Subcutaneous abdominal adipose tissue (tissue), 5 donors: ENCODE data around the gene SSBP2.
"Not testable (repeated sequence)": the region's sequence is repeated elsewhere in the genome, so short reads cannot be mapped to it uniquely, and the experiment has no call there.

Experiments
- H3K27ac ChIP-seq: one replicate; pipeline ENCODE4 v1.7.0; 2013; ENCODE audit warnings: low read depth, mild to moderate bottlenecking, inconsistent platforms, low read length, moderate library complexity
- H3K27me3 ChIP-seq, 5 donors: one replicate each; pipeline ENCODE4 v1.7.0; 2013; ENCODE audit warnings: low read length in 5 of 5, inconsistent platforms in 1 of 5; ENCODE audit not compliant: control insufficient read depth in 5 of 5, insufficient read depth in 4 of 5
- H3K36me3 ChIP-seq, 5 donors: one replicate each; pipeline ENCODE4 v1.7.0; 2013; ENCODE audit warnings: low read length in 5 of 5; ENCODE audit not compliant: control insufficient read depth in 5 of 5, insufficient read depth in 5 of 5
- H3K4me1 ChIP-seq, 5 donors: one replicate each; pipeline ENCODE4 v1.7.0; 2013; ENCODE audit warnings: low read length in 5 of 5, mild to moderate bottlenecking in 3 of 5, moderate library complexity in 1 of 5; ENCODE audit not compliant: control insufficient read depth in 5 of 5, insufficient read depth in 5 of 5
- H3K4me3 ChIP-seq, 5 donors: one replicate each; pipeline ENCODE4 v1.7.0; 2013; ENCODE audit warnings: low read length in 5 of 5, low read depth in 1 of 5
- H3K9ac ChIP-seq, 5 donors: one replicate each; pipeline ENCODE4 v1.7.0; 2013; ENCODE audit warnings: low read length in 5 of 5, mild to moderate bottlenecking in 4 of 5, moderate library complexity in 3 of 5
- H3K9me3 ChIP-seq, 5 donors: one replicate each; pipeline ENCODE4 v1.7.0; 2013; ENCODE audit warnings: low read length in 5 of 5; ENCODE audit not compliant: control insufficient read depth in 5 of 5
- donor health status: healthy.
- donor health status: healthy.
- donor health status: healthy.
- donor health status: healthy.
- donor health status: healthy.

Gene SSBP2

DNA sequence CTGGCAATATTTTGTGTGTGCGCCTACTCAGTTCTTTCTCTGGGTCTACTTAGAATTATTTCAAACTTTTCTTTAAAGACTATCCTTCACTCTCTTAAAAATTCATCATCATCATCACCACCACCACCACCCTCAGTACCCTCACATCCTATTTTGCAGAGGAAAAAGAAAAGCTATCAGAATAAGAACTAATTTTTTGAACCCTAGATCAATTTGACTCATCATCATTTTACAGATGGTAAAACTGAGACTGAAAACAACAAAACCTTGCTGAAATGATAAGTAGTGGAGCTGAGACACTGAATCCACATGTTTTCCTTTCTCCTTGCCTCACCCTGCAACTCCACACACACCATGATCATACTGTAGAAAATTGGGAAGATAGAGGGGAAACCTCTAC, 119.3 kb downstream of the SSBP2 start:
- Histone ChIP-seq H3K27ac (no peak overlapping the region), H3K4me1 (no peaks in the 10 kb centered on the region), H3K4me3 (no peak overlapping the region), H3K9me3 (no peaks in the 10 kb centered on the region), H3K27me3 (no peaks in the 10 kb centered on the region), H3K36me3 (peaks cover 0 to 13% (median 8%) of the 10 kb centered on the region in 5 donors), H3K9ac (no peak overlapping the region)

DNA sequence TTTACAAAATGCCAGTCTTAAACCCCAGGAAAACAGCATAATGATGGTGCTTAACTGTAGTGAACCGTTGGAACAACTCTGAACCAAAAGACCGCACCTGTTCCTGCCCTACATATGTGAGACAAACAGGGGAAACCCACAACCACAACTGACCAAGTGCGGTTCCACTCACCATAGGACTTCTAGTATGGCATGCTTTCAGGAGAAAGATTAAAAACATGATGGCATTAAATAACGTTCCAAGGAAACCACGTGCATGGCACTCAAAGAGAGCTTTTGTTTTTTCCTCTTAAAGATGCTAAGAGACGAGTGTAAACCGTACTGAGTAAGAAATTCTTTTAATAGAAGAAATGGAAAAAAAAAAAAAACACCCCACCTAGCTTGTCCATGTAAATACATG, 119.8 kb downstream of the SSBP2 start:
- H3K27me3 ChIP-seq, result no peaks in the 10 kb centered on the region
- H3K9ac ChIP-seq, result no peak overlapping the region
- no peaks in the 10 kb centered on the region for H3K9me3 ChIP-seq
- H3K4me3 ChIP-seq, result no peak overlapping the region
- no peaks in the 10 kb centered on the region for H3K4me1 ChIP-seq
- H3K27ac ChIP-seq, result no peak overlapping the region
- H3K36me3 ChIP-seq, result peaks cover 0 to 12% (median 8%) of the 10 kb centered on the region in 5 donors

- Histone ChIP-seq H3K27me3 (no peaks in the 10 kb centered on the region), H3K9me3 (no peaks in the 10 kb centered on the region), H3K9ac (no peak overlapping the region), H3K36me3 (peaks cover 0 to 8% (median 7%) of the 10 kb centered on the region in 5 donors), H3K4me3 (no peak overlapping the region), H3K4me1 (no peaks in the 10 kb centered on the region), H3K27ac (no peak overlapping the region)
Measured at GRCh38 chr5:81630684-81631083, 120.2 kb downstream of the SSBP2 start.

DNA sequence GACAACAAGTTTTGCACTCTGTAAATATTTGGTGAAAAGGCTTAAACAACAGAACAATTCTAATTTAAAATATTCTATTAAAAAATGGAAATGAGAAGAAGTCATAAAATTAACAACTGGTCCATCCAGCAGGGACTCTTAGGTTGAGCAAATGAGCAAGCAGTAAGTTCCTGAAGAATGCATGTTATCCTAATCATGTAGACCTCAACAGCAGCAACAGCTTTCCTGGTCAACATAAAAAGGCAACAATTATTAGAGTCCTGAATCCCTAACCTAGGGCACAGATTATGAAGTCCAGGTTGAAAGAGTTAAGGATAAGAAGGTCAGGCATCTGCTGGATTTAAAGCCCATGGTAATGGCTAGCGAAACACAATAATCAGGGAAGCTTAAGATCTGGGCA, 120.9 kb downstream of the SSBP2 start:
- no peaks in the 10 kb centered on the region for H3K27me3 ChIP-seq
- H3K9me3 ChIP-seq, result no peaks in the 10 kb centered on the region
- H3K9ac ChIP-seq, result no peak overlapping the region
- peaks cover 0 to 8% (median 7%) of the 10 kb centered on the region in 5 donors for H3K36me3 ChIP-seq
- H3K27ac ChIP-seq, result no peak overlapping the region
- H3K4me3 ChIP-seq, result no peak overlapping the region
- H3K4me1 ChIP-seq, result no peaks in the 10 kb centered on the region

- not testable (repeated sequence) for H3K9ac ChIP-seq, H3K4me1 ChIP-seq, H3K4me3 ChIP-seq, H3K27ac ChIP-seq, H3K9me3 ChIP-seq, H3K27me3 ChIP-seq, H3K36me3 ChIP-seq
Measured at GRCh38 chr5:81628061-81628460, 122.8 kb downstream of the SSBP2 start.

GRCh38 chr5:81626524-81626923, 124.4 kb downstream of the SSBP2 start:
- Histone ChIP-seq H3K9ac (no peak overlapping the region), H3K36me3 (peaks cover 0 to 8% (median 0%) of the 10 kb centered on the region in 5 donors), H3K27ac (no peak overlapping the region), H3K27me3 (no peaks in the 10 kb centered on the region), H3K4me3 (no peak overlapping the region), H3K9me3 (no peaks in the 10 kb centered on the region), H3K4me1 (no peaks in the 10 kb centered on the region)

GRCh38 chr5:81609810-81610375, 141.0 kb downstream of the SSBP2 start:
- Histone ChIP-seq H3K27ac (no peak overlapping the region), H3K27me3 (no peaks in the 10 kb centered on the region), H3K36me3 (peaks cover 3 to 9% (median 4%) of the 10 kb centered on the region in 5 donors), H3K4me1 (peaks cover 0 to 8% (median 0%) of the 10 kb centered on the region in 5 donors), H3K9me3 (peaks cover 0 to 4% (median 0%) of the 10 kb centered on the region in 5 donors), H3K4me3 (no peak overlapping the region), H3K9ac (no peak overlapping the region)

DNA sequence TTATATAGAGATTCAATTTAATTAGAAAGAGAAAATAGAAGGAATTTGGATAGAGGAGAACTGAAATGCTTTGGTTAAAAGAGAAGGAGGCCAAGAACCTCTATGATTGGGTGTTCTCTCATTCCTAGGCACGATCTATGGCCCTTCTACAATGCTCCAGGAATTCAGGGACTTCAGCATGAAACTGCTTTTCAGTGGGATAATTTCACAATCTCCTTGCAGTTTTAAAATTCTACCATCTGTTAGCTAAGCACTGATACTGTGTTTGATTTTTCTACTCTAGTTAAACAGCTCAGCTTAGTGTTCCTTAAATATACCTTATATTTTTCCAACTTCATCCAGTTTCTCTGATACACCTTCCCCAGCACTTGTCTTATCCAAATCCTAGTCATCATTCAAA, 141.9 kb downstream of the SSBP2 start:
- Histone ChIP-seq H3K9ac (no peak overlapping the region), H3K4me1 (peaks cover 0 to 8% (median 0%) of the 10 kb centered on the region in 5 donors), H3K36me3 (peaks cover 3 to 9% (median 4%) of the 10 kb centered on the region in 5 donors)

DNA sequence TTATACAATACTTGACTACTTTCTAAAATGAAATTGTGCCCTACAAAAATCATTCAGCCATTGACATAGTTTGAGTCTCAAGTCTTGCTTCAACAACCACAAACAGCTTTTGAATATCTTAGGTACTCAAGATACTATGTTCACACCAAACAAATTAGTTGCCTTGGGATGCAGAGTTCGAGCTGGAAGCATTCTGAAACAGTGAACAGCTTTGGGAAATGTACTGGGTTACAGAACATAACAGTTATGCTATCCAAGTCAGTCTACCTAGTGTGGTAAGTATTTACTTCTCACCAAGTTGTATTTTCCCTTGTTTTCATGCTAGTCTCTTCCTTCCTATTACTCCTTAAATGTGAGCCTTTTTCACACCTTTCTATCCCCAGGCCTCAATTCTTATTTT, 143.2 kb downstream of the SSBP2 start:
- no peaks in the 10 kb centered on the region for H3K27me3 ChIP-seq
- H3K9me3 ChIP-seq, result peaks cover 0 to 4% (median 0%) of the 10 kb centered on the region in 5 donors
- peaks cover 0 to 8% (median 0%) of the 10 kb centered on the region in 5 donors for H3K4me1 ChIP-seq
- H3K27ac ChIP-seq, result no peak overlapping the region
- no peak overlapping the region for H3K9ac ChIP-seq
- no peak overlapping the region for H3K4me3 ChIP-seq
- peaks cover 0 to 10% (median 6%) of the 10 kb centered on the region in 5 donors for H3K36me3 ChIP-seq

More for the DNA sequence above, 141.9 kb downstream of the SSBP2 start:
- H3K9me3 ChIP-seq, result peaks cover 0 to 4% (median 0%) of the 10 kb centered on the region in 5 donors
- no peak overlapping the region for H3K4me3 ChIP-seq
- H3K27me3 ChIP-seq, result no peaks in the 10 kb centered on the region
- no peak overlapping the region for H3K27ac ChIP-seq

DNA sequence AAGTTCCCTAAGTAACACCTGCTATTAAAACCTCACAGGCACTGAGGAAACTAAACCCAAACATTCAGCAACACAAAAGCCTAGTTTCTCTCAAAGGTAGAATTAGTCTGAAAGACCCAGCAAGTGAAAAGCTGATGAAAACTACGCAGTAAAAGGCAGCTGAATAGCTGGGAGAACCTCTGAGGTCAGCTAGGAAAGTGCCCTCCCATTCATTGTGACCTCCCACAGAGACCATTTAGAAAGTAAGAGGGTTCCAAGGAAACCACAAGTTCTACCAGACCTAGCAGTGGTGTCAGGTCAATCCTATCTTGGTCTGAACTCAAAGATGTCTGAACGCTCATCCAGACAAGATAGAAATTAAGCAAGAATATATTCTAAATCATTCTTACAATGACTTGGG, 144.7 kb downstream of the SSBP2 start:
- Histone ChIP-seq H3K27ac (no peak overlapping the region), H3K4me1 (peaks cover 0 to 8% (median 4%) of the 10 kb centered on the region in 5 donors), H3K36me3 (peaks cover 0 to 10% (median 8%) of the 10 kb centered on the region in 5 donors), H3K9ac (no peak overlapping the region), H3K4me3 (no peak overlapping the region), H3K9me3 (peaks cover 0 to 4% (median 0%) of the 10 kb centered on the region in 5 donors), H3K27me3 (no peaks in the 10 kb centered on the region)
